Fibroblast of the aortic adventitia (primary cell): Measurements from ENCODE around the gene KLHL2. TPM values are rescaled to one million over a fixed set of nuclear protein-coding genes. Genes with fewer than 3 reads are reported as not detected.

Source experiments
- DNase-seq: peaks from one replicate; pipeline ENCODE4 v3.0.0-alpha.2; 2010; ENCODE audit warnings: low read depth
- H3K4me3 ChIP-seq: 2 replicates; pipeline ENCODE4 v1.5.1; 2011; ENCODE audit warnings: low read depth, mild to moderate bottlenecking, control low read depth, low read length, moderate library complexity
- CTCF ChIP-seq: IDR thresholded peaks from 2 replicates; pipeline ENCODE4 v1.5.1; 2011; ENCODE audit warnings: mild to moderate bottlenecking, low read length, control low read depth, inconsistent platforms; ENCODE audit not compliant: insufficient read depth
- total RNA-seq: library from RNA; depleted of rRNA; stranded (reverse); fragments of >200 nt; gene quantifications from 2 replicates; pipeline ENCODE4 v1.2.3, GENCODE V29; 2012; ENCODE audit warnings: low replicate concordance

KLHL2 gene
- total RNA-seq, 1 donor = 14.8 TPM

DNA sequence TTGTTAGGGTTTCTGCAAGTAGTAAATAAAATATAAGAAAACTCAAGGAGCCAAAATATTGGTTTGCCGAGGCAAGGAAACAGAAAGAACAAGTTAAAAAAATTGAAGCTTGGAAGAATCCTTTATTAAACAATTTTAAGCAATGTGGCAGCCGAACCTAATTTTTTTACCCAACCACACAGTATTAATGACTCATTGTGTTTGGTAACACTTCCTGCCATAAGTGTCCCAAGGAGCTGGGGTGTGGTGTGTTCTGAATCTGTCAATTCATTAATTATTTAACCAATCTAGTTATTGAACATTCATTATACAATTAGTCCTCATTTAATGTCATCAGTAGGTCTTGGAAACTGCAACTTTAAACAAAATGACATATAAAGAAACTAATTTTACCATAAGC is 152.1 kb downstream of the KLHL2 start:
- no peak overlapping the region for H3K4me3 ChIP-seq
- DNase-seq = peak; percentile 60
- no peak for TF ChIP-seq CTCF

DNA sequence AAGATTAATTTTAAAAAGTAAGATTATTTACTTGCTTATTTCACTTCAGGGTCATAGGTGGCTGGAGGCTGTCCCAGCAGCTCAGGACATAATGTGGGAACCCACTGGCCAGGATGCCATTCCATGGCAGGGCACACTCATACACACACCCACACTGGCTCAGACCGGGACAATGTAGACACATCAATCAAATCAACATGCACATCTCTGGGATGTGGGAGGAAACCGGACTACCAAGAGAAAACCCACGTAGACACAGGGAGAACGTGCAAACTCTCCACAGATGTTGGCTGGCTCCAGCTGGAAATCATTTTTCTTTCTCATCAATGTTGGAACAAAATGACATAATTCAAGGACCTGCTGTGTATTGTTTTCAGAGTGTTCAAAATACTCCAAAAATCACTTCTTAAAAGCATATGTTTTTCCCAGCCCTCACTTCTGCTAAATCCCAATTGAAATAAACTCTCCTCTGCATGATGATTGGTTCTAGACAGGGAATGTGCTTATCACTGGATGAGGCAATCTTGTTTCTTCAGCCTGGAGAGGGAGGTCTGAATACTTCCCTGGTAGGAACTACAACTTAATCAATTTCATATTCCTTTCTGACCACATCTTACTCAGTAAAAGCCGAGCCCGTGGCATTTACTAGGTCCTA is 152.8 kb downstream of the KLHL2 start:
- peak; percentile 79 for DNase-seq

GRCh38 chr4:165360985-165361670 is 153.8 kb downstream of the KLHL2 start:
- no peak for TF ChIP-seq CTCF
- no peak for DNase-seq
- H3K4me3 ChIP-seq = no peak overlapping the region

More for the DNA sequence above, 152.8 kb downstream of the KLHL2 start:
- no peak overlapping the region for H3K4me3 ChIP-seq
- TF ChIP-seq CTCF = no peak

- DNase-seq = no peak
- no peak overlapping the region for H3K4me3 ChIP-seq
- no peak for TF ChIP-seq CTCF
Observed at GRCh38 chr4:165361810-165362209, 154.4 kb downstream of the KLHL2 start.

GRCh38 chr4:165364452-165365080 is 157.2 kb downstream of the KLHL2 start:
- peak; percentile 59 for DNase-seq
- no peak overlapping the region for H3K4me3 ChIP-seq
- TF ChIP-seq CTCF = no peak

DNA sequence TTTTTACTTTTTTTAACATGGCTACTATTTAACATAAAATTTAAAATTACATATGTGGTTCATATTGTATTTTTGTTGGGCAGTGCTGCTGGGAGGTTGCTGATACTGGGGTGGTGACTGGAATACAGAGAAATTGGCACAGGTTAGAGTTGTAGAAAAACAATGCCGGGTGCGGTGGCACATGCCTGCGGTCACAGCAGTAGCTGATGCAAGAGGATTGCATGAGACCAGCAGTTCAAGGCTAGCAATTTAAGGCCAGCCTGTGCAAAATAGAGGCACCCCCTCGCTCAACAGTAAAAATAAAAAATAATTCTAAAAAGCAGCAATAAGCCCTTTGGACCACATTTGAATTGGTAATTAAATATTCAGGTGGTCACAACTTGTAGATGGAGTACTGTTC is 159.7 kb downstream of the KLHL2 start:
- no peak overlapping the region for H3K4me3 ChIP-seq
- DNase-seq = peak; percentile 37
- no peak for TF ChIP-seq CTCF
